HG03097 (cell line): Measurements from ENCODE around the gene FDX2.
"Not testable (repeated sequence)": the region's sequence is repeated elsewhere in the genome, so short reads cannot be mapped to it uniquely, and the experiment has no call there.

Experiments used
- ATAC-seq: cut with Tn5 transposase; IDR thresholded peaks from one replicate; pipeline ENCODE4 v1.9.1; 2021; ENCODE audit not compliant: unreplicated experiment, low FRiP score

Gene FDX2

DNA sequence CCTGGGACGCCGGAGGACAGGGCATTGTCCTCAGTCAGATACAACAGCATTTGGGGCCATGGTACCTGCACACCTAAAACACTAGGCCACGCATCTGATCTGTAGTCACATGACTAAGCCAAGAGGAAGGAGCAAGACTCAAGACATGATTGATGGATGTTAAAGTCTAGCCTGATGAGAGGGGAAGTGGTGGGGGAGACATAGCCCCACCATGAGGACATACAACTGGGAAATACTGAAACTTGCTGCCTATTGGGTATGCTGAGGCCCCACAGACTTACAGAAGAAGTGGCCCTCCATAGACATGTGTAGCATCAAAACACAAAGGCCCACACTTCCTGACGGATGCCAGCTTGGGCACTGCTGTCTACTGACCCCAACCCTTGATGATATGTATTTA is 30.4 kb downstream of the FDX2 start:
- ATAC-seq, result no peak

DNA sequence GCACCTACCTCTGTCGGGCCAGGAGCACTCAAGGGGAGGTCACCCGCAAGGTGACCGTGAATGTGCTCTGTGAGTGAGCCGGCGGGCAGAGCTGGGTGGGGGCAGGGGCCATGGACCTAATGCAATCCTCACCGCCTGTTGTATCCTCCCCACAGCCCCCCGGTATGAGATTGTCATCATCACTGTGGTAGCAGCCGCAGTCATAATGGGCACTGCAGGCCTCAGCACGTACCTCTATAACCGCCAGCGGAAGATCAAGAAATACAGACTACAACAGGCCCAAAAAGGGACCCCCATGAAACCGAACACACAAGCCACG is 30.9 kb downstream of the FDX2 start:
- ATAC-seq, result no peak

DNA sequence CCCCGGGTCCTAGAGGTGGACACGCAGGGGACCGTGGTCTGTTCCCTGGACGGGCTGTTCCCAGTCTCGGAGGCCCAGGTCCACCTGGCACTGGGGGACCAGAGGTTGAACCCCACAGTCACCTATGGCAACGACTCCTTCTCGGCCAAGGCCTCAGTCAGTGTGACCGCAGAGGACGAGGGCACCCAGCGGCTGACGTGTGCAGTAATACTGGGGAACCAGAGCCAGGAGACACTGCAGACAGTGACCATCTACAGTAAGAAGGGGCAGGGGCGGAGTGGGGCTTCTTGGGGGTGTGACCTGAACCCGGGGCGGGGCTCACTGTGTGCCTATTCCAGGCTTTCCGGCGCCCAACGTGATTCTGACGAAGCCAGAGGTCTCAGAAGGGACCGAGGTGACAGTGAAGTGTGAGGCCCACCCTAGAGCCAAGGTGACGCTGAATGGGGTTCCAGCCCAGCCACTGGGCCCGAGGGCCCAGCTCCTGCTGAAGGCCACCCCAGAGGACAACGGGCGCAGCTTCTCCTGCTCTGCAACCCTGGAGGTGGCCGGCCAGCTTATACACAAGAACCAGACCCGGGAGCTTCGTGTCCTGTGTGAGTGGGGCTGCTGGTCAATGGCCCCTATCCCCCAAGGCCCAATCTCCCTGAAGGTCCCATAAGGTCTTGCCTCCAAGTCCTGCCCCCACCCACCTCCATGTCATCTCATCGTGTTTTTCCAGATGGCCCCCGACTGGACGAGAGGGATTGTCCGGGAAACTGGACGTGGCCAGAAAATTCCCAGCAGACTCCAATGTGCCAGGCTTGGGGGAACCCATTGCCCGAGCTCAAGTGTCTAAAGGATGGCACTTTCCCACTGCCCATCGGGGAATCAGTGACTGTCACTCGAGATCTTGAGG is 31.5 kb downstream of the FDX2 start:
- no peak for ATAC-seq

DNA sequence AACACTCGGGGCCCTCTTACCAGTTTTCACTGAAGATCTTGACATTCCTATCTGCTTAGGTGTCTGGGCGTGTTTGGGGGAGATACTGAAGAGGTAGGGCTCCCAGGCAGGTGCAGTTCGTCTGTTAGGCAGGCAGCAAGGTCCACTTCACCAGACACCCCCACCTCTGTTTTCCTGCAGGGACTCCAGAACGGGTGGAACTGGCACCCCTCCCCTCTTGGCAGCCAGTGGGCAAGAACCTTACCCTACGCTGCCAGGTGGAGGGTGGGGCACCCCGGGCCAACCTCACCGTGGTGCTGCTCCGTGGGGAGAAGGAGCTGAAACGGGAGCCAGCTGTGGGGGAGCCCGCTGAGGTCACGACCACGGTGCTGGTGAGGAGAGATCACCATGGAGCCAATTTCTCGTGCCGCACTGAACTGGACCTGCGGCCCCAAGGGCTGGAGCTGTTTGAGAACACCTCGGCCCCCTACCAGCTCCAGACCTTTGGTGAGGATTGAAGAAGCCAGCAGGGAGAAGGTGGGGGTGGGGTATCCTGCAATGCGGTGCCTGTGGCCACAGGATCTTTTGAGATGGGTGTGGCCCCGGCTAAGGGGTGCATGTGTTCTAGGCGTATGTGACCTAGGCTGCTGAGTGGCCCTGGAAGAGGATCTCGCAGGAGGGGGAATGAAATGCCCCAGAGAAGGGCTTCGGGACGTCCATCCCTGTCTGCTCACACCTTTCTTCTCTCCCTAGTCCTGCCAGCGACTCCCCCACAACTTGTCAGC is 32.3 kb downstream of the FDX2 start:
- no peak for ATAC-seq

DNA sequence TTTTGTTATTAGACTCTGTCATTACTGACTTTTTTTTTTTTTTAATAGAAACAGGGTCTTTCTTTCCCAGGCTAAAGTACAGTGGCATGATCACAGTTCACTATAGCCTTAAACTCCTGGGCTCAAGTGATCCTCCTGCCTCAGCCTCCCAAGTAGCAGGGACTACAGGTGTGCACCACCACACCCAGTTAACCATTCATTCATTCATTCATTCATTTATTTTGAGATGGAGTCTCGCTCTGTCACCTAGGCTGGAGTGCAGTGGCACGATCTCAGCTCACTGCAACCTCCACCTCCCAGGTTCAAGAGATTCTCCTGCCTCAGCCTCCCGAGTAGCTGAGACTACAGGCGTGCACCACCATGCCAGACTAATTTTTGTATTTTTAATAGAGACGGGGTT is 33.8 kb downstream of the FDX2 start:
- not testable (repeated sequence) for ATAC-seq

DNA sequence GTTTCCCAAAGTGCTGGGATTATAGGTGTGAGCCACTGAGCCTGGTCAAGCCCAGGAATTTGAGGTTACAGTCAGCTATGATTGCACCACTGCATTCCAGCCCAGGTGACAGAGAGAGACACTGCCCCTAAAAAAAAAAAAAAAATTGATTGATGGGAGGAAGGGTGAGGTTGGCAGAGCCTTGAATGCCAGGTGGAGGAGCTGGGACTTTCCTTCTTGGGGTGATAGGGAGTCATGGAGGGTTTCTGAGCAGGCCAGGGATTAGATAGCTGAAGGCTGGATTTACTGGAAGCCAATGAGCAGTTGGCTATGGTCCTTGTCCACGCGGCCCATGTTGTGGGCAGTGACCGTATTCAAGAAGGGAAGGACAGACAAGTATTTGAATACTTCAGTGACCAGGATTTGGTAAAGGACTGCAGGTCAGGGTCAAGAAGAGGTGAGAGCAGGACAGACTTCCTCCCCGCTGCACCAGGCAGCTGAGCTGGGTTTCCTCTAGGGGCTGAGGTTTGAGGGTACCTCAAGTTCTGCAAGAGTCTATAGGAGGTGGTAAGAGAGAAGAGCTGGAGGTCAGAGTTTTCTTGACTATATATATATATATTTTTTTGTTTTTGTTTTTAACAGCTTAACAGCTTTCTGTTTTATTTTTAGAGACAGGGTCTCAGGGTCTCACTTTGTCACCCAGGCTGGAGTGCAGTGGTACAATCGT is 35.9 kb downstream of the FDX2 start:
- no peak for ATAC-seq

DNA sequence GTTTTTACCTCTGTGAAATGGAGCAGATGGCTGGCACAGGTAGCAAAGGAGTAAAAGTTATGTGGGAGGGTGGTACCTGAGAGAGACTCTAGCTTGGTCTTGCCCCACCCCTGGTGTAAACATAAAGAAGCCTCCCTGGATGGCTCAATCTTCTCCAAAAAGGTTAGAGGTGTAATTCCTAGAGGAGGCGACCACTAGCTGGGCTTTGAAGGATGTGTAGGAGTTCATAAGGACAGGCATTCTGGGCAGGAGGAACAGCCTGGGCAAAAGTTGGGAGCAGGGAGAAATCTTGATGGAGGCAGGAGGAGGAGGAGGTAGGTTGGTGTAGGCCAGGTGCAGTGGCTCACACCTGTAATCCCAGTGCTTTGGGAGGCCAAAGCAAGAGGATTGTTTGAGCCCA is 36.9 kb downstream of the FDX2 start:
- no peak for ATAC-seq

DNA sequence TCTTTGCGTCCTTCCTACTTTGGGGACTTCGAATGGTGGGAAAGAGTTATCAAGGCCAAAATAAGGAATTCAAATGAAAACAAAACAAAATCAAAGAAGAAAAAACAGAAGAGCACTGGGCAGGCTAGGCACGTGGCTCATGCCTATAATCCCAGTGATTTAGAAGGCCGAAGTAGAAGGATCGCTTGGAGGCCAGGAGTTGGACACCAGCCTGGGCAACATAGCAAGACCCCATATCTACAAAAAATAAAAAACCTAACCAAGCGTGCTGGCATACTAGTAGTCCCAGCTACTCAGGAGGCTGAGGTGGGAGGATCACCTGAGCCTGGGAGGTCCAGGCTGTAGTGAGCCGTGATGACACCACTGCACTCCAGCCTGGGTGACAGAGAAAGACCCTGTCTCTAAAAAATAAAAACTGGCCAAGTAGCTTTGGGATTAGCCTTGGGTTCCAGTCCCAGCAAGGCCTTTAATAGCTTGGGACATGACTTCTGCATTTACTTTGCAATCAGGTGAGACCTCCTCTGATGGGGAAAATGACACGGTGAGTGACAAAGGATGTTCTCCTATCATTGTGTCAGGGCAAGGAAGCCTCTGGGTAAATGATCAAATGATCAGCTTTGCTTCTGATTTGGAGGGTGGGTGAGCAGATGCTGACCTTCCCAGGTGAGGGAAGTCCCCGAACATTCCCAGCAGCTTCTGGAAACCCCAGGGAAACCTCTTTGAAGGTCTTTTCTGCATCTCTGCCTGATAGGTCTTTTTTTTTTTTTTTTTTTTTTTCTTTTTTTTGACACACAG is 37.8 kb downstream of the FDX2 start:
- ATAC-seq, result no peak

DNA sequence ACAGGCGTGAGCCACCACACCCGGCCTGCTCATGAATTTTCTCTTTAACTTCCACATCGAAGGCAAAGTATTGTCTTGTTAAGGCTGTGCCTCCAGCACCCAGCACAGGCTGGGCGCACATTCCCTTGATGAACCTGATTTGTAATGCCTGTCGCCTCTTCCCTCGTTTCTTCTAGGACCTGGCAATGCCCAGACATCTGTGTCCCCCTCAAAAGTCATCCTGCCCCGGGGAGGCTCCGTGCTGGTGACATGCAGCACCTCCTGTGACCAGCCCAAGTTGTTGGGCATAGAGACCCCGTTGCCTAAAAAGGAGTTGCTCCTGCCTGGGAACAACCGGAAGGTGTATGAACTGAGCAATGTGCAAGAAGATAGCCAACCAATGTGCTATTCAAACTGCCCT is 41.2 kb downstream of the FDX2 start:
- no peak for ATAC-seq

DNA sequence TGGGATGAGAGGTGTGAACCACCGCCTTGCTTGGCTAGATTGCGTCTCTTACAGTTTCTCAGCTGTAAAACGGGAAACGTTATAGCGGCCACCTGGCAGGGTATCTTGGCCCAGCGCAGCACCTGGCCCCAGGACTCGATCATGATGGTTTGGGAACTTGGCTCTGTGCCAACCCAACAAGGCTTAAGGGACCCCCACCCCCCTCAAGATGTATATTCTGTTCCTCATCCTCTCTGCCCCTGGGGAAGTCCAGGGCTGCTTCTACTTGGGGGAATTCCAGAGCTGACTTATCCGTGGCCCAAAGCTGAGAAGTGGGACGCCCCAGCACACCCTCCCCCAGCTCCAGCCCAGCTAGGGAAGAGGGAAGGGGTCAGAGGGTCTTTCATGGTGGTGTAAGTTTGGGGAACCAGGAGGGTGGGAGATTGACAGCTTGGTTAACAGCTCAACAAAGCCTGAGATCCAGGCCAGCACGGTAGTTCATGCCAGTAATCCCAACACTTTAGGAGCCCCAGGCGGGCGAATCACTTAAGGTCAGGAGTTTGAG is 44.2 kb downstream of the FDX2 start:
- ATAC-seq, result peak; percentile 20

DNA sequence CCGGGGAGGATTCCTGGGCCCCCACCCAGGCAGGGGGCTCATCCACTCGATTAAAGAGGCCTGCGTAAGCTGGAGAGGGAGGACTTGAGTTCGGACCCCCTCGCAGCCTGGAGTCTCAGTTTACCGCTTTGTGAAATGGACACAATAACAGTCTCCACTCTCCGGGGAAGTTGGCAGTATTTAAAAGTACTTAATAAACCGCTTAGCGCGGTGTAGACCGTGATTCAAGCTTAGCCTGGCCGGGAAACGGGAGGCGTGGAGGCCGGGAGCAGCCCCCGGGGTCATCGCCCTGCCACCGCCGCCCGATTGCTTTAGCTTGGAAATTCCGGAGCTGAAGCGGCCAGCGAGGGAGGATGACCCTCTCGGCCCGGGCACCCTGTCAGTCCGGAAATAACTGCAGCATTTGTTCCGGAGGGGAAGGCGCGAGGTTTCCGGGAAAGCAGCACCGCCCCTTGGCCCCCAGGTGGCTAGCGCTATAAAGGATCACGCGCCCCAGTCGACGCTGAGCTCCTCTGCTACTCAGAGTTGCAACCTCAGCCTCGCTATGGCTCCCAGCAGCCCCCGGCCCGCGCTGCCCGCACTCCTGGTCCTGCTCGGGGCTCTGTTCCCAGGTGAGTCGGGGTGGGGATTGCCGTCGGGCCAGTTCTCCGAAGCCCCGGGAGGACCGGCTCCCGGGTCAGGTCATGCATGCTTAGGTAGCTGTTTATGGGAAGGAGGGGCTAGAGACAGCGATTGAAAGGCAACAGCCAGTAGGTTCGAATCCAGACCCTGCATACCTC is 45.0 kb downstream of the FDX2 start, which contains the start of gene ICAM1:
ICAM1 (plus strand) TSS at position 505 of the 779 bp plus-strand sequence; CDS start at position 545, 40 bp downstream.
- ATAC-seq, result peak; percentile 45

DNA sequence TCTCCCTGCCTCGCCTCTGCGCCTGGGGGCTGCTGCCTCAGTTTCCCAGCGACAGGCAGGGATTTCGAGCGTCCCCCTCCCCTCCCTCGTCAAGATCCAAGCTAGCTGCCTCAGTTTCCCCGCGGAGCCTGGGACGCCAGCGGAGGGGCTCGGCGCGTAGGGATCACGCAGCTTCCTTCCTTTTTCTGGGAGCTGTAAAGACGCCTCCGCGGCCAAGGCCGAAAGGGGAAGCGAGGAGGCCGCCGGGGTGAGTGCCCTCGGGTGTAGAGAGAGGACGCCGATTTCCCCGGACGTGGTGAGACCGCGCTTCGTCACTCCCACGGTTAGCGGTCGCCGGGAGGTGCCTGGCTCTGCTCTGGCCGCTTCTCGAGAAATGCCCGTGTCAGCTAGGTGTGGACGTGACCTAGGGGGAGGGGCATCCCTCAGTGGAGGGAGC is 45.6 kb downstream of the FDX2 start:
- peak; percentile 36 for ATAC-seq

DNA sequence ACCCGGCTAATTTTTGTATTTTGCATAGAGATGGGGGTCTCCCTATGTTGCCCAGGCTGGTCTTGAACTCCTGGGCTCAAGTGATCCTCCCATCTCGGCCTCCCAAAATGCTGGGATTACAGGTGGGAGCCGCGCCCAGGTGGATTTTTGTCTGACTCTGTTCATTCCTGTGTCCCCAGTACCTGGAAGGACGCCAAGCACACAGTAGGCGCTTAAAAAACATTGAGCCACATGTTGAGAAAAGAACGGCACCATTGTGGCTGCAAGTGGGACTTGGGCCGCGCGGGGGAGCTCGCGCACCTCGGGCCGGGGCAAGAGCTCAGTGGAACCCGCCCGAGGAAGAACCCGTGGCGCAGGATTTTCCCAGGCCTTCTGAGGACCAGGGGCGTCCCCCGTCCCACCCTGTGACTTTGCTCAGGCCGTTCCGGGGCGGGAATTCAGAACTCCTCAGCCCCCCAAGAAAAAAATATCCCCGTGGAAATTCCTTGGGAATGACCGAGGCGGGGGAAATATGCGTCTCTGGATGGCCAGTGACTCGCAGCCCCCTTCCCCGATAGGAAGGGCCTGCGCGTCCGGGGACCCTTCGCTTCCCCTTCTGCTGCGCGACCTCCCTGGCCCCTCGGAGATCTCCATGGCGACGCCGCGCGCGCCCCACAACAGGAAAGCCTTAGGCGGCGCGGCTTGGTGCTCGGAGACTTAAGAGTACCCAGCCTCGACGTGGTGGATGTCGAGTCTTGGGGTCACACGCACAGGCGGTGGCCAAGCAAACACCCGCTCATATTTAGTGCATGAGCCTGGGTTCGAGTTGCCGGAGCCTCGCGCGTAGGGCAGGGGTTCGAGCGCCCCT is 46.3 kb downstream of the FDX2 start:
- ATAC-seq, result peak; percentile 30

DNA sequence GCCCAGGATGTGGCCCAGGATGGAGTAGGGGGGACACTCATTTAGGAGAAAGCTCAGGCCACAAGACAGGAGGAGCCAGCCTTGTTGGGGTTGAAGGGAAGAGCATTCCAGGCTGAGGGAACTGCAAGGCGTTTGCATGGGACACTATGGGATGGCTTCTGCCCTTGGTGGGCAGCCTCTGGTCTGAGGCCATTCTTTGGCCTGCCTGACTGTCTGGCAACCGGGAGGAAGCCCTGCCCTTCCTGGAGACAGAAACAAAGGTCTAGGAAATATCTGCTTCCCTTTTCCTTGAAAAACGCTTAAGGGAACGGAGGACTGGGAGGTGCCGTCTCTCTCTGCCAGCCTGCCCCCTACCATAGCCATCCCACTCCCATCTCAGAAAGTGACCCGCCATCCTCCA is 47.7 kb downstream of the FDX2 start:
- ATAC-seq, result no peak

DNA sequence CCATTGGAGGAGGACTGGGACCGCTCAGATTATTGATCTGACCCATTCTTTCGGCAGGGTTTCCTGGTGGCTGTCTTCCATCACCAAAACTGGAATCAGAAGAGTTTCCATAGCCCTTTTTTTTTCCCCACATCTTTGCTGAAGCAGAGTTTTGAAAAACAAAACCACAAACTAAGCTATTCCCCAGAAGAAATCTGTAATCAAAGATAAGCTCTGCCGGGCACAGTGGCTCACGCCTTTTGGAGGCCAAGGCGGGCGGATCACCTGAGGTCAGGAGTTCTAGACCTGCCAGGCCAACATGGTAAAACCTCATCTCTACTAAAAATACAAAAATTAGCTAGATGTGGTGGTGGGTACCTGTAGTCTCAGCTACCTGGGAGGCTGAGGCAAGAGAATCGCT is 49.1 kb downstream of the FDX2 start:
- no peak for ATAC-seq

DNA sequence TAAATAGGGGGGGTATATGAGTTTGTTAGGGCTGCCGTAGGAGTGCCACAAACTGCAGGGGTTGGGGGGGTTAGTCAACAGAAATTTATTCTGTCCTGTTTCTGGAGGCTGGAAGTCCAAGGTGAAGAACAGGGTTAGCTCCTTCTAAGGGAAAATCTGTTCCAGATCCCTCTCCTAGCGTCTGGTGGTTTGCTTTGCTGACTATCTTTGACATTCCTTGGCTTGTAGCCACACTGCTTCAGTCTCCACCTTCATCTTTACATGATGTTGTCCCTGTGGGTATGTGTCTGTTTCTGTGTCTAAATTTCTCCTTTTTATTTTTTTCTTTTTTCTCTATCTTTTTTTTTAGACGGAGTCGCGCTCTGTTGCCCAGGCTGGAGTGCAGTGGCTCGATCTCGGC is 53.0 kb downstream of the FDX2 start:
- ATAC-seq, result no peak

DNA sequence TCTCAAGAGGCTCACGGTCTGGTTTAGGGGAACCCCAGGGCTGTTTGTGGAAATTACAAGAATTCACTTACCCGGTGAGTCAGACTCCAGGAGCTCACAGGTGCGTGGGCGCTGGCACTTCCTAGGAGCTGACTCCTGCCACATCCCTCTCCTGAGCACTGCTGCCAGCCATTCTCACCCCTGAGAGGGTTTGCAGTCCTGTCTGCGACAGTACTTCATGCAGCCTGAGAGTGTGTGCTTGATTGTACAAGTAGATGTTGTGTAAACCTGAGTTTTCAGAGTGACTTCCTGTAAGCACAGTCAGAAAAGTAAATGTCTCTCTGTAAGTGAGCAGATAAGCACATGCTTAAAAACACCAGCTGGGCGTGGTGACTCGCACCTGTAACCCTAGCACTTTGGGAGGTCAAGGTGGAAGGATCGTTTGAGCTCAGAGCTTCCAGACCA is 55.7 kb downstream of the FDX2 start:
- no peak for ATAC-seq
